HG02884 (cell line): ENCODE results near the gene HNRNPA3.
"Not testable (repeated sequence)": the region's sequence is repeated elsewhere in the genome, so short reads cannot be mapped to it uniquely, and the experiment has no call there.

Source experiments
- ATAC-seq: cut with Tn5 transposase; IDR thresholded peaks from one replicate; pipeline ENCODE4 v1.9.1; 2021; ENCODE audit warnings: mild to moderate bottlenecking, moderate library complexity; ENCODE audit not compliant: unreplicated experiment

The HNRNPA3 gene

GRCh38 chr2:177254433-177255226 is 42.0 kb downstream of the HNRNPA3 start:
- ATAC-seq = no peak

- no peak for ATAC-seq
Measured at GRCh38 chr2:177255227-177255601, 42.6 kb downstream of the HNRNPA3 start.

- ATAC-seq = no peak
Measured at GRCh38 chr2:177256026-177256425, 43.4 kb downstream of the HNRNPA3 start.

- ATAC-seq = no peak
Measured at GRCh38 chr2:177256695-177257094, 44.1 kb downstream of the HNRNPA3 start.

- no peak for ATAC-seq
Measured at GRCh38 chr2:177257471-177257870, 44.9 kb downstream of the HNRNPA3 start.

- no peak for ATAC-seq
Measured at GRCh38 chr2:177258059-177258458, 45.5 kb downstream of the HNRNPA3 start.

- no peak for ATAC-seq
Measured at GRCh38 chr2:177260379-177260778, 47.8 kb downstream of the HNRNPA3 start.

GRCh38 chr2:177261116-177262060 is 48.8 kb downstream of the HNRNPA3 start:
- no peak for ATAC-seq

GRCh38 chr2:177262092-177262491 is 49.5 kb downstream of the HNRNPA3 start:
- no peak for ATAC-seq

- ATAC-seq = no peak
Measured at GRCh38 chr2:177262958-177263450, 50.4 kb downstream of the HNRNPA3 start.

- ATAC-seq = peak; percentile 40
Measured at GRCh38 chr2:177263451-177264208, 51.0 kb downstream of the HNRNPA3 start.

- peak; percentile 22 for ATAC-seq
Measured at GRCh38 chr2:177264209-177264692, 51.7 kb downstream of the HNRNPA3 start.

- peak; percentile 52 for ATAC-seq
Measured at GRCh38 chr2:177264693-177265587, 52.3 kb downstream of the HNRNPA3 start, which contains the start of gene NFE2L2. Gene NFE2L2 (minus strand): TSS chr2:177264727. CDS start chr2:177264576, 151 bp downstream.

GRCh38 chr2:177265824-177266817 is 53.5 kb downstream of the HNRNPA3 start:
- ATAC-seq = peak; percentile 23

GRCh38 chr2:177266955-177267354 is 54.4 kb downstream of the HNRNPA3 start:
- not testable (repeated sequence) for ATAC-seq

- ATAC-seq = no peak
Measured at GRCh38 chr2:177268187-177268871, 55.7 kb downstream of the HNRNPA3 start.

- ATAC-seq = no peak
Measured at GRCh38 chr2:177268901-177269300, 56.3 kb downstream of the HNRNPA3 start.

- ATAC-seq = no peak
Measured at GRCh38 chr2:177270531-177270930, 57.9 kb downstream of the HNRNPA3 start.
